ENCODE measurements around the gene CAMK2B.

CAMK2B gene

DNA sequence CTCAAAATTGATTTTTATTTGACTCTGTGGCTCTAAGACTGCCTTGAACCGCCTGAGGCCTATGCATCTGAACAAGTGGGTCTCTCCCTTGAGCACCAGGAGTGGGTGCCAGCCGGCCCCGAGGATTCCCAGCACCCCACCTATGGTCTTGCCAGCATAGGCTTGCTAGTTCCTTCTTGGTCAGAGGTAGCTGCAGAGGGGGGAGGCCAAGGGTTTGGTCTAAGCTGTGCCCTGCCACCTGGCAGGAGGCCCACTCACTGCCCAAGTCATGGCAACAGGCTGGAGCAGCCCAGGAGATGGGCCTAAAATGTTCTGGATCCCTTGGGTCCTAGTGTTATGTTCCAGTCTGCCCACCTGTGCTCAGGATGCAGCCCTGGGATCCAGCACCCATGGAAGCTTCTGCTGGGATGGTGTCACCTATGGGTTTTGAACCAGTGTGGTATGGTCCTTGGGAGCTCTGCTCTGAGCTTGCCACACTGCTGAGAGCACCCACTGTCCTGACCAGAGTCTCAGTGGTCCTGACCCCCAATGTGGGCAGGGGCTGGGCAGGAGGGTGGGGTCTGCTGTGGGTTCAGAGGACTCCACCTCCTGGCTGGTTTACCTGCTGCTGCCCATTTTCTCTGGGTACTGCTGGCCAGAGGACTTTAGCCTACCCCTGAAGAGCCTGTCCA, 112.1 kb downstream of the CAMK2B start:
- no peaks in the 10 kb centered on the region for H3K9me2 ChIP-seq (ENCODE audit: low read depth, low read length)

DNA sequence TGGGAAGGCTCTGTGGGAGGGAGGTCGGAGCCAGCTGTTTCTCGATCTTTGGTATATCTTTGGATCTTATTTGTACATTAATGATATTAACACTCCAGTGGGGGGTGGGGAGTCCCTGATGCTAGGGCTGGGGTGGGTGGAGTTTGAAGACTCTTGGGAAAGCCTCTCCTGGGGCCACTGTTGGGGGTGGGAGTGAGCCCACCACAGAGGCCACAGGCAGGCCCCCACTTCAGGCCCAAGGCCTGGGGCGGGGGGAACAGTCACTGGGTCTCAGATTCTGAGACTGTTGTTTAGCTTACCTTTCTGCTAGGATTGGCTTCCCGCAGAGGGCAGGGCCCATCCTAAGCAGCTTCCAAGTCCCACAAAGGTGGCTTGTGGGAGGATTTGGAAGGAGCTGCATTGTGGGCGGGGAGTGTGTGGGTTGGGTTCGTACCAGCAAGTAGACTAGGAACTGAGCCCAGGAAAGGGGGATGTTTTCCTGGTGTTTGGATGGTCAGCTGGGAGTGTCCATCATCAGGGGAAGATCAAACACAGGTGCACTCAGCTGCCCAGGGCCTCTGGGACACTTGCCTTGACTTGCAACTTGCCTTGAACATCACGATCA, 112.7 kb downstream of the CAMK2B start:
- H3K36me3 ChIP-seq (ENCODE audit: insufficient read depth, low read length), result peaks cover 57% of the 10 kb centered on the region
- H3K9me2 ChIP-seq (ENCODE audit: low read depth, low read length), result no peaks in the 10 kb centered on the region
- TF ChIP-seq, protein P1, sequence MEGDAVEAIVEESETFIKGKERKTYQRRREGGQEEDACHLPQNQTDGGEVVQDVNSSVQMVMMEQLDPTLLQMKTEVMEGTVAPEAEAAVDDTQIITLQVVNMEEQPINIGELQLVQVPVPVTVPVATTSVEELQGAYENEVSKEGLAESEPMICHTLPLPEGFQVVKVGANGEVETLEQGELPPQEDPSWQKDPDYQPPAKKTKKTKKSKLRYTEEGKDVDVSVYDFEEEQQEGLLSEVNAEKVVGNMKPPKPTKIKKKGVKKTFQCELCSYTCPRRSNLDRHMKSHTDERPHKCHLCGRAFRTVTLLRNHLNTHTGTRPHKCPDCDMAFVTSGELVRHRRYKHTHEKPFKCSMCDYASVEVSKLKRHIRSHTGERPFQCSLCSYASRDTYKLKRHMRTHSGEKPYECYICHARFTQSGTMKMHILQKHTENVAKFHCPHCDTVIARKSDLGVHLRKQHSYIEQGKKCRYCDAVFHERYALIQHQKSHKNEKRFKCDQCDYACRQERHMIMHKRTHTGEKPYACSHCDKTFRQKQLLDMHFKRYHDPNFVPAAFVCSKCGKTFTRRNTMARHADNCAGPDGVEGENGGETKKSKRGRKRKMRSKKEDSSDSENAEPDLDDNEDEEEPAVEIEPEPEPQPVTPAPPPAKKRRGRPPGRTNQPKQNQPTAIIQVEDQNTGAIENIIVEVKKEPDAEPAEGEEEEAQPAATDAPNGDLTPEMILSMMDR (IDR thresholded peaks at IDR 0.05; ENCODE audit: low read length), result no peak
- TF ChIP-seq EZH2 (IDR thresholded peaks at IDR 0.05; ENCODE audit: borderline replicate concordance, low read length), result no peak
- H3K4me3 ChIP-seq (ENCODE audit: low read depth, low read length, poor library complexity, severe bottlenecking), result no peak overlapping the region
- H3K27ac ChIP-seq (ENCODE audit: low read depth, low read length, poor library complexity, severe bottlenecking), result no peak overlapping the region
- no peaks in the 10 kb centered on the region for H3K9me3 ChIP-seq (ENCODE audit: low read length)
- no peak overlapping the region for H2AFZ ChIP-seq (ENCODE audit: low read length)
- H4K20me1 ChIP-seq (ENCODE audit: insufficient read depth, low read length), result no peaks in the 10 kb centered on the region
- peaks cover 11% of the 10 kb centered on the region for H3K4me1 ChIP-seq (ENCODE audit: insufficient read depth, low read length, severe bottlenecking)
- no peaks in the 10 kb centered on the region for H3K27me3 ChIP-seq (ENCODE audit: insufficient read depth, low read length)
- H3K4me2 ChIP-seq (ENCODE audit: low read length), result no peak overlapping the region
- H3K79me2 ChIP-seq (ENCODE audit: insufficient read depth, low read length), result no peaks in the 10 kb centered on the region
- H3K9ac ChIP-seq (ENCODE audit: low read length), result no peak overlapping the region
- no peaks in the 10 kb centered on the region for H3F3A ChIP-seq (ENCODE audit: insufficient read depth, low read length)

More for the DNA sequence above, 112.1 kb downstream of the CAMK2B start:
- H3K4me1 ChIP-seq (ENCODE audit: insufficient read depth, low read length, severe bottlenecking), result peaks cover 11% of the 10 kb centered on the region
- H3K4me3 ChIP-seq (ENCODE audit: low read depth, low read length, poor library complexity, severe bottlenecking), result no peak overlapping the region
- H3K9me3 ChIP-seq (ENCODE audit: low read length), result no peaks in the 10 kb centered on the region
- no peak overlapping the region for H3K4me2 ChIP-seq (ENCODE audit: low read length)
- H3K27me3 ChIP-seq (ENCODE audit: insufficient read depth, low read length), result no peaks in the 10 kb centered on the region
- no peaks in the 10 kb centered on the region for H4K20me1 ChIP-seq (ENCODE audit: insufficient read depth, low read length)
- no peaks in the 10 kb centered on the region for H3F3A ChIP-seq (ENCODE audit: insufficient read depth, low read length)
- H3K36me3 ChIP-seq (ENCODE audit: insufficient read depth, low read length), result peaks cover 51% of the 10 kb centered on the region
- no peaks in the 10 kb centered on the region for H3K79me2 ChIP-seq (ENCODE audit: insufficient read depth, low read length)
- H3K9ac ChIP-seq (ENCODE audit: low read length), result no peak overlapping the region
- TF ChIP-seq, protein P1 (IDR thresholded peaks at IDR 0.05; ENCODE audit: low read length), result no peak
- TF ChIP-seq EZH2 (IDR thresholded peaks at IDR 0.05; ENCODE audit: borderline replicate concordance, low read length), result no peak
- no peak overlapping the region for H2AFZ ChIP-seq (ENCODE audit: low read length)
- no peak overlapping the region for H3K27ac ChIP-seq (ENCODE audit: low read depth, low read length, poor library complexity, severe bottlenecking)

DNA sequence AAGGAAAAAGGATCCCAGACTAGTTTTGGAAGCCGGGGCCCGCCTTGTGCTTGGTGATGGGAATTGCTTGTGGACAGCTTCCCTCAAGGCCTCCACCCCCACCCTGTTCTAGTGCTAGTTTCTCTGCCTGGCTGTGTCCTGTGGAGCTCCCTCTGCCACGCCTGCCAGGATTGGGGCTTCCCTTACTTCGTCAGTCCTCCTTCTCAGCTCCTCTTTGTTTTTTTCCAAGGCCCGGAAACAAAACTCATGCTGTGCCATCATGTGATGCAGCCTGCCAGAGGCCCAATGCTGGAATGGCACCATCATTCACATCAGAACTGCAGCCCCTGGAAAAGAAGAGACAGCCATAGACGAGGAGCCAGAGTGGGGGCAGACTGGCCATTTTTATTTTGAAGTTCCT, 113.4 kb downstream of the CAMK2B start:
- H3K4me2 ChIP-seq (ENCODE audit: low read length), result no peak overlapping the region
- no peaks in the 10 kb centered on the region for H3K9me3 ChIP-seq (ENCODE audit: low read length)
- no peak overlapping the region for H3K27ac ChIP-seq (ENCODE audit: low read depth, low read length, poor library complexity, severe bottlenecking)
- H3K9me2 ChIP-seq (ENCODE audit: low read depth, low read length), result no peaks in the 10 kb centered on the region
- no peak overlapping the region for H2AFZ ChIP-seq (ENCODE audit: low read length)
- no peaks in the 10 kb centered on the region for H3F3A ChIP-seq (ENCODE audit: insufficient read depth, low read length)
- H3K4me3 ChIP-seq (ENCODE audit: low read depth, low read length, poor library complexity, severe bottlenecking), result no peak overlapping the region
- peaks cover 64% of the 10 kb centered on the region for H3K36me3 ChIP-seq (ENCODE audit: insufficient read depth, low read length)
- H3K27me3 ChIP-seq (ENCODE audit: insufficient read depth, low read length), result no peaks in the 10 kb centered on the region
- no peaks in the 10 kb centered on the region for H4K20me1 ChIP-seq (ENCODE audit: insufficient read depth, low read length)
- peaks cover 11% of the 10 kb centered on the region for H3K4me1 ChIP-seq (ENCODE audit: insufficient read depth, low read length, severe bottlenecking)
- H3K79me2 ChIP-seq (ENCODE audit: insufficient read depth, low read length), result no peaks in the 10 kb centered on the region
- TF ChIP-seq, protein P1 (IDR thresholded peaks at IDR 0.05; ENCODE audit: low read length), result no peak
- TF ChIP-seq EZH2 (IDR thresholded peaks at IDR 0.05; ENCODE audit: borderline replicate concordance, low read length), result no peak
- no peak overlapping the region for H3K9ac ChIP-seq (ENCODE audit: low read length)
